ENCODE results near the gene WNT3A. TPM values are rescaled to one million over a fixed set of nuclear protein-coding genes. Genes with fewer than 3 reads are reported as not detected.

The WNT3A gene
- total and polyA plus RNA-seq, 2 of the 4 experiments (the other 2 are of a cell fraction): not detected

DNA sequence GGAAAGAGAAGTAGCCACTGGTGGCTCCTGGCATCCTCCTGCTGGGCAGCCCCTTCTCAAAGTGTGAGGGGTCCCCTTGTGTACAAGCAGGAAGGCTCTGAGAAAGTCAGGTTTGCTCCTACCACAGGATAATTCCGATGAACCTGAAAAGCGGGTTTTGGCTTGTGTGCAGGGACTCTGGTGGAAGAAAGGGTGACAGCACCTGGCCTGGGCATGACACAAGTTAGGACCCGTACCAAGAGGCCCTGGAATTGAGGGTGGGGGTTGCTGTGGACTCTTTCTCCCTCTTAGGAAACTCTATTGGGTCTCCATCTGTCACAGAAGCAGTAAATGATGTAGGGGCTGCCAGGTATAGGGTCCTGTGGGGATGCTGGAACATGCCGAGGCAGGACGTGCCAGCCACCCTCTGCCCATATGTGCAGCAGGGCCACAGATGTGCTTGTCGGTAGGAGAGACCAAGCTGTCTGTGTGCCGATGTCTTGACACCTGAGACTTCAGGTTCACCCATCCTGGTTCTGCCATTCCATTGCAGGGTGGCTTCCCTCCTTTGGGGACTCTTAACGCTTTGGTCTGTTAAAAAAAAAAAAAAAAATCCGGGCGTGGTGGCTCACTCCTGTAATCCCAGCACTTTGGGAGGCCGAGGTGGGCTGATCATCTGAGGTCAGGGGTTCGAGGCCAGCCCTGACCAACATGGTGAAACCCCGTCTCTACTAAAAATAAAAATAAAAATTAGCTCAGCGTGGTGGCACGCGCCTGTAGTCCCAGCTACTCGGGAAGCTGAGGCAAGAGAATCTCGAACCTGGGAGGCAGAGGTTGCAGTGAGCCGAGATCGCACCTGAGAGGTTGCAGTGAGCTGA is 86.5 kb downstream of the WNT3A start:
- CTCF ChIA-PET: interaction anchor here (0.7 kb wide), 1 partner anchor 94 kb away, joined by 3 read pairs; no protein-coding TSS in a partner anchor
- DNase-seq: no peak
- intact Hi-C loops (cut with micrococcal nuclease): no loop called here
- no peak overlapping the region for H4K91ac ChIP-seq (ENCODE audit: insufficient read depth, low read depth, low read length)
- no peak overlapping the region for H2BK120ac ChIP-seq (ENCODE audit: low read depth, low read length)
- no peak overlapping the region for H2AK9ac ChIP-seq (replicated peaks; ENCODE audit: low read depth, low read length, poor library complexity)
- H4K20me1 ChIP-seq (ENCODE audit: insufficient read depth, low read length): peaks cover 100% of the 10 kb centered on the region
- no peaks in the 10 kb centered on the region for H3K27me3 ChIP-seq (ENCODE audit: control insufficient read depth, insufficient read depth, low read length)
- H3K14ac ChIP-seq (replicated peaks; ENCODE audit: low read depth, low read length): no peak overlapping the region
- no peak overlapping the region for H3K4me2 ChIP-seq (ENCODE audit: low read depth, low read length)
- H3K9me1 ChIP-seq (ENCODE audit: insufficient read depth, low read length): peaks cover 41% of the 10 kb centered on the region
- peaks cover 44% of the 10 kb centered on the region for H3K36me3 ChIP-seq (ENCODE audit: control insufficient read depth, insufficient read depth, low read length)
- H3K56ac ChIP-seq (ENCODE audit: extremely low read depth, insufficient read depth, low read length): no peak overlapping the region
- in situ Hi-C loops (cut with MboI; ENCODE audit: low sequenced_read_pairs): no loop called here
- H2AFZ ChIP-seq (replicated peaks; ENCODE audit: low read length, poor library complexity): no peak overlapping the region
- no peak overlapping the region for H3K27ac ChIP-seq (ENCODE audit: insufficient read depth, low read length)
- WGBS, 2 experiments (ENCODE audit: extremely low coverage in 2 of 2, insufficient read length in 1 of 2): 100% methylated on average over 5 of the region's 20 CpGs; no CpG with 5 or more reads in 1 of the 2 experiments
- dilution Hi-C loops (cut with HindIII; ENCODE audit: low sequenced_read_pairs, unreplicated experiment): no loop called here
- peaks cover 14% of the 10 kb centered on the region for H3K4me1 ChIP-seq (ENCODE audit: control insufficient read depth, insufficient read depth, low read length)
- no peak overlapping the region for H4K8ac ChIP-seq (ENCODE audit: low read depth in 2 of 2, low read length in 2 of 2)
- POLR2A ChIA-PET (ENCODE audit: unreplicated experiment): no interaction called here
- no peak for ATAC-seq (ENCODE audit: low read depth)
- no peak overlapping the region for H2BK15ac ChIP-seq (ENCODE audit: low read depth, low read length)
- no peak overlapping the region for H3K4me3 ChIP-seq (ENCODE audit: insufficient read depth, low read depth, low read length)
- TF ChIP-seq, protein P1, sequence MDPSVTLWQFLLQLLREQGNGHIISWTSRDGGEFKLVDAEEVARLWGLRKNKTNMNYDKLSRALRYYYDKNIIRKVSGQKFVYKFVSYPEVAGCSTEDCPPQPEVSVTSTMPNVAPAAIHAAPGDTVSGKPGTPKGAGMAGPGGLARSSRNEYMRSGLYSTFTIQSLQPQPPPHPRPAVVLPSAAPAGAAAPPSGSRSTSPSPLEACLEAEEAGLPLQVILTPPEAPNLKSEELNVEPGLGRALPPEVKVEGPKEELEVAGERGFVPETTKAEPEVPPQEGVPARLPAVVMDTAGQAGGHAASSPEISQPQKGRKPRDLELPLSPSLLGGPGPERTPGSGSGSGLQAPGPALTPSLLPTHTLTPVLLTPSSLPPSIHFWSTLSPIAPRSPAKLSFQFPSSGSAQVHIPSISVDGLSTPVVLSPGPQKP (IDR thresholded peaks at IDR 0.05; ENCODE audit: borderline replicate concordance, low read depth, low read length): no peak
- TF ChIP-seq, protein P2, sequence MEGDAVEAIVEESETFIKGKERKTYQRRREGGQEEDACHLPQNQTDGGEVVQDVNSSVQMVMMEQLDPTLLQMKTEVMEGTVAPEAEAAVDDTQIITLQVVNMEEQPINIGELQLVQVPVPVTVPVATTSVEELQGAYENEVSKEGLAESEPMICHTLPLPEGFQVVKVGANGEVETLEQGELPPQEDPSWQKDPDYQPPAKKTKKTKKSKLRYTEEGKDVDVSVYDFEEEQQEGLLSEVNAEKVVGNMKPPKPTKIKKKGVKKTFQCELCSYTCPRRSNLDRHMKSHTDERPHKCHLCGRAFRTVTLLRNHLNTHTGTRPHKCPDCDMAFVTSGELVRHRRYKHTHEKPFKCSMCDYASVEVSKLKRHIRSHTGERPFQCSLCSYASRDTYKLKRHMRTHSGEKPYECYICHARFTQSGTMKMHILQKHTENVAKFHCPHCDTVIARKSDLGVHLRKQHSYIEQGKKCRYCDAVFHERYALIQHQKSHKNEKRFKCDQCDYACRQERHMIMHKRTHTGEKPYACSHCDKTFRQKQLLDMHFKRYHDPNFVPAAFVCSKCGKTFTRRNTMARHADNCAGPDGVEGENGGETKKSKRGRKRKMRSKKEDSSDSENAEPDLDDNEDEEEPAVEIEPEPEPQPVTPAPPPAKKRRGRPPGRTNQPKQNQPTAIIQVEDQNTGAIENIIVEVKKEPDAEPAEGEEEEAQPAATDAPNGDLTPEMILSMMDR (conservative IDR thresholded peaks at IDR 0.05; ENCODE audit: low read depth, low read length): no peak
- no peak for TF ChIP-seq POLR2A (IDR thresholded peaks at IDR 0.05; ENCODE audit: low read depth, low read length)
- TF ChIP-seq SMC3 (IDR thresholded peaks at IDR 0.05; ENCODE audit: low read depth, low read length): no peak
- no peak for TF ChIP-seq CEBPB (IDR thresholded peaks at IDR 0.05; ENCODE audit: low read depth, low read length)
- H3K9me3 ChIP-seq (ENCODE audit: control insufficient read depth, insufficient read depth, low read length): peaks cover 9% of the 10 kb centered on the region; the same call in 1 of the 2 replicates
- peaks cover 0 to 48% of the 10 kb centered on the region in 2 experiments; a peak in 2 of 4 replicates for H3K79me1 ChIP-seq (ENCODE audit: low read depth in 1 of 2, low read length in 2 of 2)
- no peak overlapping the region for H3K18ac ChIP-seq (ENCODE audit: low read depth, low read length)
- no peak overlapping the region for H4K5ac ChIP-seq (ENCODE audit: low read depth, low read length)
- BruUV-seq (replicated peaks): no TSS peak
- no peak overlapping the region for H3K23ac ChIP-seq (ENCODE audit: low read depth, low read length)
- H3K9ac ChIP-seq (ENCODE audit: low read depth, low read length): no peak overlapping the region
- H3K4ac ChIP-seq (ENCODE audit: low read depth, low read length): no peak overlapping the region
- no peak overlapping the region for H2BK20ac ChIP-seq (ENCODE audit: low read depth, low read length)
- no peak overlapping the region for H2BK5ac ChIP-seq (ENCODE audit: low read depth, low read length, poor library complexity, severe bottlenecking)
- no peak overlapping the region for H2AK5ac ChIP-seq (ENCODE audit: low read depth, low read length)
